Gastrocnemius medialis (tissue), 4 donors: ENCODE results near the gene SLC34A3. TPM values are rescaled to one million over a fixed set of nuclear protein-coding genes. Genes with fewer than 3 reads are reported as not detected.

Experiments used
- ATAC-seq, 2 donors: fragments of 150-250 bp; one replicate each; pipeline ENCODE4 v1.9.1; 2016
- DNase-seq, 2 donors: peaks; one replicate each; pipeline ENCODE4 v3.0.0-alpha.2; 2019
- H3K27ac ChIP-seq, 4 donors: fragments of 200-600 bp; sonication (generic); 1 replicate in 1 of 4; 2 replicates in 3 of 4; pipeline ENCODE4 v1.5.1; 2016 to 2018; ENCODE audit warnings: mild to moderate bottlenecking in 2 of 4, moderate library complexity in 1 of 4
- H3K27me3 ChIP-seq, 3 donors: fragments of 200-600 bp; sonication (generic) in 2 of 3; 1 replicate in 1 of 3; 2 replicates in 2 of 3; pipeline versions ENCODE4 v1.5.1 to v1.6.0; 2016 to 2019; ENCODE audit warnings: mild to moderate bottlenecking in 1 of 3, moderate library complexity in 1 of 3
- H3K36me3 ChIP-seq, 2 donors: fragments of 200-600 bp; sonication (generic) in 1 of 2; one replicate each; pipeline ENCODE4 v1.5.1; 2017 to 2018
- H3K4me1 ChIP-seq, 2 donors: fragments of 200-600 bp; sonication (generic) in 1 of 2; one replicate each; pipeline ENCODE4 v1.5.1; 2016 to 2017; ENCODE audit warnings: mild to moderate bottlenecking in 2 of 2
- H3K4me3 ChIP-seq, 4 donors: fragments of 200-600 bp; sonication (generic) in 3 of 4; 1 replicate in 1 of 4; 2 replicates in 3 of 4; pipeline ENCODE4 v1.5.1; 2016 to 2019; ENCODE audit warnings: mild to moderate bottlenecking in 2 of 4
- H3K9me3 ChIP-seq, 3 donors: fragments of 200-600 bp; sonication (generic) in 2 of 3; 1 replicate in 1 of 3; 2 replicates in 2 of 3; pipeline ENCODE4 v1.5.1; 2016 to 2019
- CTCF ChIP-seq, 5 experiments: fragments of 450-650 bp in 3 of 5; fragments of 200-600 bp in 2 of 5; sonication (generic) in 2 of 5; IDR thresholded peaks in 4 of 5; conservative IDR thresholded peaks in 1 of 5; 1 replicate in 4 of 5; 2 replicates in 1 of 5; pipeline ENCODE4 v1.5.1; 2016 to 2019; ENCODE audit warnings: antibody characterized with exemption in 5 of 5, mild to moderate bottlenecking in 3 of 5, moderate library complexity in 3 of 5
- POLR2A ChIP-seq, 2 donors: fragments of 450-650 bp; IDR thresholded peaks; one replicate each; pipeline ENCODE4 v1.6.1; 2017; ENCODE audit warnings: antibody characterized with exemption in 2 of 2, mild to moderate bottlenecking in 2 of 2, moderate library complexity in 2 of 2
- in situ Hi-C, 4 donors: fragments of 200-750 bp; cut with MboI; loops; one replicate each; pipeline versions ENCODE4 v1.15.0 to v1.8.0; 2017; ENCODE audit warnings: low sequenced_read_pairs in 4 of 4
- intact Hi-C: fragments of 100-400 bp; cut with DNase I; formaldehyde crosslinking; loops from one replicate; pipeline ENCODE4 v1.15.1; 2023; ENCODE audit warnings: low total_unique reads
- total RNA-seq, 4 donors: library from RNA; depleted of rRNA; stranded (reverse); fragments of >200 nt; gene quantifications; one replicate each; pipeline versions ENCODE4 v1.1.0 to v1.2.3, GENCODE V29; 2016

Gene SLC34A3
- total RNA-seq, 4 donors from 2014 or later = not detected

DNA sequence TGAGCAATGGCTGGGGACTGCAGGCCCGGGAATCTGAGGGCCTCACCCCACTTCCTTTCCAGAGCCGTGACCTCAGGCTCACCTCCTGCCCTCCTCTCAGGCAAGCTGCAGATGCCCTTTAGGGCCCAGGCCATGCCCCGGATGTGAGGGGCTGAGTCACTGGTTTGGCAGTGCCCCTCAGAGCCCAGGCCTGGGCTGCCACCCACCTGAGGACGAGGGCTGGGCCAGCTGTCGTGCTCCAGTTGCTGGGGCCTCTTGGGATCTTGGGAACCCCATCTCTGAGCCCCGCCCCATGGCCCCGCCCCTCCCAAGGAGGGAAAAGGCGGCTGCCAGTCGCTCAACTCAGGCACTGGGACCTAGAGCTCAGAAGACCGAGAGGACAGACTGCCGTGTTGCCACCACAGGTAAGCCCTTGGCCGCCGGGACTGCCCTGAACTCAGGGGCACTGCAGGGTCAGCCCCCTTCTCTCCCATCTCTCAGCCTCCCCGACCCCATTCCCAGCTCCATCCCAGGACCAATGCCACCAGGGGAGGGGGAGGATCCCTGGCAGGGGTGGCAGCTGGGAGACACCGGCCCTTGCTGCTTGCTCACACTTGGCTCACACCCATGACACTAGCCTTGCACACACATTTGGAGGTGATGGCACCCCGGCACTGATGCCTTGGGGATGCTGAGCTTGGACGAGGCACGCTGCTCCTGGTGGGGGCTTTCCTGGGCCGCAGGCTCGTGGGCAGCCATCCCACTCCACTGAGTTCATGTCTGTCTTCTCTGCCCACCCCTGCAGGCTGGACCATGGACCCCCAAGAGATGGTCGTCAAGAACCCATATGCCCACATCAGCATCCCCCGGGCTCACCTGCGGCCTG, 5.6 kb upstream of the SLC34A3 start, which contains the start of gene CYSRT1:
CYSRT1 (plus strand) TSS at position 345 of the 865 bp plus-strand sequence; CDS start at position 793, 448 bp downstream.
- H3K4me1 ChIP-seq = peaks cover 8 to 21% of the 10 kb centered on the region in 2 donors
- in situ Hi-C loops = loop anchor here in 1 of 4 donors (10.0 kb wide), 1 partner anchor 100 kb away; no protein-coding TSS in a partner anchor
- H3K9me3 ChIP-seq = no peaks in the 10 kb centered on the region
- no peaks in the 10 kb centered on the region for H3K36me3 ChIP-seq
- ATAC-seq (no peak), DNase-seq (no peak)
- no peak for TF ChIP-seq POLR2A (IDR thresholded peaks at IDR 0.05)
- no peak for TF ChIP-seq CTCF (IDR thresholded peaks at IDR 0.05 in 4 of 5, conservative IDR thresholded peaks at IDR 0.05 in 1 of 5)
- peak within 1 kb of the TSS; percentile 63 to 94 (median 88) for H3K4me3 ChIP-seq
- intact Hi-C loops = loop anchor here (5.0 kb wide), 1 partner anchor 42 kb away; no protein-coding TSS in a partner anchor
- peak within 1 kb of the TSS; percentile 87 to 93 (median 90) for H3K27ac ChIP-seq
- peaks cover 20 to 25% (median 24%) of the 10 kb centered on the region in 3 donors for H3K27me3 ChIP-seq

DNA sequence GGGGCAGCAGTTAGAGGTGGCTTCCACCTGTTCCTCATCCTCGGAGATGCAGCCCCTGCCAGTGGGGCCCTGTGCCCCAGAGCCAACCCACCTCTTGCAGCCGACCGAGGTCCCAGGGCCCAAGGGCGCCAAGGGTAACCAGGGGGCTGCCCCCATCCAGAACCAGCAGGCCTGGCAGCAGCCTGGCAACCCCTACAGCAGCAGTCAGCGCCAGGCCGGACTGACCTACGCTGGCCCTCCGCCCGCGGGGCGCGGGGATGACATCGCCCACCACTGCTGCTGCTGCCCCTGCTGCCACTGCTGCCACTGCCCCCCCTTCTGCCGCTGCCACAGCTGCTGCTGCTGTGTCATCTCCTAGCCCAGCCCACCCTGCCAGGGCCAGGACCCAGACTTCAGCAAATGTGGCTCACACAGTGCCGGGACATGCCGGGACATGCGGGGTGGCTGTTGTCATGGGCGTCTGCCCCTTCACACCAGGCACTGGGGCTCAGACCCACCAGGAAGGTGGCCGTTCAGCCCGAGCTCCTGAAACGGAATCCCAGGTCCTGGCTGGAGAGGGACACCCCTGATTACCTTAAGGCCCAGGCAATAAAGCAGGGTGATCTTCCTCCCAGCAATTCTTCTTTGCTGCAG, 4.9 kb upstream of the SLC34A3 start:
- intact Hi-C loops (loop anchor here (2.0 kb wide), 1 partner anchor 107 kb away; no protein-coding TSS in a partner anchor), in situ Hi-C loops (loop anchor here in 1 of 4 donors (10.0 kb wide), 1 partner anchor 101 kb away; no protein-coding TSS in a partner anchor)
- no peak for ATAC-seq

GRCh38 chr9:137226338-137227053, 4.2 kb upstream of the SLC34A3 start:
- no peak for ATAC-seq
- in situ Hi-C loops = loop anchor here in 1 of 4 donors (10.0 kb wide), 1 partner anchor 102 kb away; no protein-coding TSS in a partner anchor

More for the DNA sequence above, 4.9 kb upstream of the SLC34A3 start:
- Histone ChIP-seq H3K36me3 (no peaks in the 10 kb centered on the region), H3K4me1 (peaks cover 8 to 21% of the 10 kb centered on the region in 2 donors), H3K27me3 (peaks cover 27 to 32% (median 27%) of the 10 kb centered on the region in 3 donors), H3K9me3 (no peaks in the 10 kb centered on the region), H3K27ac (no peak overlapping the region), H3K4me3 (no peak overlapping the region)
- no peak for DNase-seq
- TF ChIP-seq POLR2A (IDR thresholded peaks at IDR 0.05) (no peak), CTCF (IDR thresholded peaks at IDR 0.05 in 4 of 5, conservative IDR thresholded peaks at IDR 0.05 in 1 of 5) (no peak)

More at GRCh38 chr9:137226338-137227053, 4.2 kb upstream of the SLC34A3 start:
- intact Hi-C loops = loop anchor here (2.0 kb wide), 1 partner anchor 108 kb away; no protein-coding TSS in a partner anchor
- Histone ChIP-seq H3K4me3 (no peak overlapping the region), H3K27me3 (peaks cover 28 to 36% (median 31%) of the 10 kb centered on the region in 3 donors), H3K9me3 (no peaks in the 10 kb centered on the region), H3K36me3 (no peaks in the 10 kb centered on the region), H3K4me1 (peaks cover 8 to 17% of the 10 kb centered on the region in 2 donors), H3K27ac (no peak overlapping the region)
- TF ChIP-seq CTCF (IDR thresholded peaks at IDR 0.05 in 4 of 5, conservative IDR thresholded peaks at IDR 0.05 in 1 of 5) (no peak), POLR2A (IDR thresholded peaks at IDR 0.05) (no peak)
- DNase-seq = no peak
